HG03432 (cell line): ENCODE data around the gene UNC5A.

Experiments
- ATAC-seq: cut with Tn5 transposase; IDR thresholded peaks from one replicate; pipeline ENCODE4 v1.9.1; 2021; ENCODE audit warnings: mild to moderate bottlenecking, moderate library complexity; ENCODE audit not compliant: unreplicated experiment

UNC5A gene

DNA sequence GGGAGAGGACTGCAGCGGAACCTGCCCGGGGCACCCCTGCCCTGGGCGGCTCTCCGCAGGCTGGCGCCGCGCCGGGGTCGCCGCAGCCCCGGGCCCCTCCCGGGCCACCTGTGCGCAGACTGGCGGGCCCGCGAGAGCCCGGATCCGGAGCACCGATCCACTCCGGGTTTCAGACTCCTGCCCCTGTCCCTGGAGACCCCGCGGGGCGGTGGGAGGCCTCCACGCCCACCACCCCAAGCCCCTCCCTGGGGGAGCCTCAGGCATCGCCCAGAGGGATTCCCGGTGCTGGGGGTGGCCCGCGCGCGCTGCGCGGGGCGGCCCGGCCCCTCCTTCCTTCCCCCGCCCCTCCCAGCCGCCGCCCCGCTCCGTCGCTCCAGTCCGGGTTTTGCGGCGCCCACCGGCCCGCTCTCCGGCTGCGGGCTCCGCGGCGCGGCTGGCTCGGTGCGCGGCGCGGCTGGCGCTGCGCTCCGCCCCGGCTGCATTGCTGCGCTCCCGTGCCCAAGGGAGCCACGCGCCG, at the start of gene UNC5A:
Gene UNC5A, plus strand, starts transcription at position 479 of the 517 bp plus-strand sequence. CDS start 192 bp downstream, outside the sequence.
- ATAC-seq: no peak

GRCh38 chr5:176761755-176762154, 48.6 kb upstream of the UNC5A start:
- no peak for ATAC-seq

GRCh38 chr5:176762489-176762888, 47.9 kb upstream of the UNC5A start:
- no peak for ATAC-seq

- no peak for ATAC-seq
Measured at GRCh38 chr5:176765687-176766086, 44.7 kb upstream of the UNC5A start.

DNA sequence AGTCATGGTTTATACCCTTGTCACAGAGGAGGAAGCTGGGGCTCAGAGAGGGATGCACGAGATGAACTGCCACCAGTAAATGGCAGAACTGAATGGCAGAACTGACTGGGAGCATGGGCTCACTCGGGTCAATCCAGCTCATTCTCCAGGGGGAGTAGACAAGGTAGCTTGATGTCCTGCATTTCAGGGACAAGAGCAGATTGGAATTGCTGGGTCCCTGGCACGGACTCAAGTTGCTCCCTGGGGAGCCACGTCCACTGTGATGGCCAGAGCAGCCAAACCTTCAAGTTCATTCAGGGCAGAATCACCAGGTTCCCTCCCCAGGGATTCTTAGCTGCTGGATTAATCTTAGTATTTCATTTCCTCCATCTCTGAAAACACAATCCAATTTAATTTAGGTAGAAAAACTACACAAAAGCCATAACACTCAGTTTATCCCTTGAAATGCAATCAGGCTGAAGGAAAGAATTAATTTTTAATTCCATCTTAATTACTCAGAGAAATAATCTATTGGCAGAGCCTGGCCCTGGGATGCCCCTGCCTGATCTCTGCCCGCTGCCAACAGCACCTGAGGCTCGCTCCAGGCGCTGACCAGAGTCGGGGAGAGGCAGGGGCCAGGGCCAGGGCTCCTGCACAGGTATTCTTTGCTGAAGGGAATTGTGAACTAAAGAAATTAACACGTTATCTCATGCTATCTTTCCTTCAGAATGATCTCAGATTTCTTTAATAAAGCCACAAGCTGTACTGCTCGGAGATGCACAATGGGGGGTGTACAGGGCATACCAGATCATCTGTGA, 42.0 kb upstream of the UNC5A start:
- no peak for ATAC-seq

DNA sequence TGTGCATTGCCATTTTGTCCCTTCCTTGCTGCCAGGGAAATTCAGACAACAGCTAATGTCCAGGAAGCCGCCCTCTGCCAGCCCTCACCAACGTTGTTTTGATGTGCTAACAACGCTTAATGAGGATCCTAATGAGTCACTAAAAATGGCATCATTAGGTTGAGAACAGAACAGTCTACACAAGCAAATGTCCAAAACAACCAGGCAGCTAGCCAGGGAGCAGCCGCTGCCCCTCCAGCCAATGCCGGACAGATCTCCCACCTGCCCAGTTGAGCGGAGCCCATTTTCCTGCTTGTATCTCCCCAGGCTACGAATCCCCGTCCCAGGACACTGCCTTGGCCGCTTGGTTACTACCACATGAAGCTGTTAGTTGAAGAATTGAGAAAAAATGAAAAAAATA, 40.4 kb upstream of the UNC5A start:
- no peak for ATAC-seq

DNA sequence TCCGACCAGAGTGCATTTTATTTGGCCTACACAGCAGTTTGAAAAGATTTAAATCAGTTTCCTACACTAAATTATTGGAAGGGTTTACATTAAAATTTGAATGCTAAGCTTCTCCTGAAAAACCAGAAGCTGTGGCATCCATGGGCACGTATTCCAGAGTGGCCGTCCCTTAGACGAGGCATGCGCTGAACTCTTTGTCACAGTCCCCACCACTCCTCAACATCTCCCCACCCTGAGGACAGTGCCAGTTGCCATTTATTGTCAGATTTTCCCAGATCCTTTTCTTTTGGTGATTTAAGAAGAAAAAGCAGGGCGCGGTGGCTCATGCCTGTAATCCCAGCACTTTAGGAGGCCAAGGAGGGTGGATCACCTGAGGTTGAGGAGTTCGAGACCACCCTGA, 39.9 kb upstream of the UNC5A start:
- ATAC-seq: no peak

DNA sequence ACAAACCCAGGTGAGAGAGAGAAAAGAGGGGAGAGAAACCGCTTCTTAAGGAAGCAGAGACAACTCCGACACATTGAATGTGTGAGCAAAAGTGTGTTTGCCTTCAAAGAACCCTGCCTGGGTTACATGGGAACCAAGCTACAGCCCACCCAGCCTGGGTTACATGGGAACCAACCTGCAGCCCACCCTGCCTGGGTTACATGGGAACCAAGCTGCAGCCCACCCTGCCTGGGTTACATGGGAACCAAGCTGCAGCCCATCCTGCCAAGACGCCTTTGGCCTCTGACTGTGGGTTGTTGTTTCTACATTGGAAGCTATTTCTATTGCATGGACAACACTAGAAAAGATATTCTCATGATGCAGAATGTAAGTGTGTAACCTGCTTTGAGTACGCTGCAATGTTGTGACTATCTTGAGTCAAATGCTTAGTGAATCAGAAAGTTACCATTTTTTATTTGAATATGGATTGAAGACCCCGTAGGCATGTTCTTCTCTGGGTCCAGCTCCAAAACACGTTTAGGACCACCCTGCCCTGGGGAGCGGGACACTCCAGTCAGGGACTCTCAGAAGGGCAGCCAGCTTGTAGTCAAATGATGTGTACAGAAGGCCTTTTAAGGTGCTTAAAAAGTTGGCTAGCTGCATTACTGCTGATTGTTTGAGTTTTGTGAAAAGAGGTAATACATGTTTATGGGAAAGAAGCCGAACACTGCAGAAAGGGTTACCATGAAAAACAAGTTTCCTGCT, 39.1 kb upstream of the UNC5A start:
- ATAC-seq: no peak

- no peak for ATAC-seq
Measured at GRCh38 chr5:176772271-176773210, 37.8 kb upstream of the UNC5A start.

DNA sequence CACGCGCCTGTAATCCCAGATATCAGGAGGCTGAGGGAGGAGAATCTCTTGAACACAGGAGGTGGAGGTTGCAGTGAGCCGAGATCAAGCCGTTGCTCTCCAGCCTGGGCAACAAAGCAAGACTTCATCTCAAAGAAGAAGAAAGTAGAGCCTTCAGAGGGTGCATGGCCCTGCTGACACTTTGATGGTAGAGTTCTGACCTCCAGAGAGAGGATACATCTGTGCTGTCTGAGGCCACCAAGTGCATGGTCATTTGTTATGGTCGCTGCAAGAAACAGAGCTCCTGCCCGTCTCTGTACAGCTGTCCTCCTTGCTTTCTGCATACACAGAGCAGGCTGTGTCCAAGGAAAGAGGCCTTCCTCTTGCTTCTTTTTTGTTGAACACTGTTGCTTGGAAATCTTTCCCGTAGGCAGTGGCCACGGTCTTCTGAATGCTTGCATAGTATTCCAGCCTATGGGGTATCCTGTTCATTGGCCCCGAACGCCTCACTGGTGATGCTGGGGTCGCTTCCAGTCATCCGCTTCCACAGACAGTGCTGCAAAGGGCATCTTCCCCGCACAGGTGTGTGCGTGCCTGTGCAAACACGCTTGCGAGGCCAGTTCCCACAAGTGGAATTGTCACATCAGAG, 36.8 kb upstream of the UNC5A start:
- no peak for ATAC-seq

DNA sequence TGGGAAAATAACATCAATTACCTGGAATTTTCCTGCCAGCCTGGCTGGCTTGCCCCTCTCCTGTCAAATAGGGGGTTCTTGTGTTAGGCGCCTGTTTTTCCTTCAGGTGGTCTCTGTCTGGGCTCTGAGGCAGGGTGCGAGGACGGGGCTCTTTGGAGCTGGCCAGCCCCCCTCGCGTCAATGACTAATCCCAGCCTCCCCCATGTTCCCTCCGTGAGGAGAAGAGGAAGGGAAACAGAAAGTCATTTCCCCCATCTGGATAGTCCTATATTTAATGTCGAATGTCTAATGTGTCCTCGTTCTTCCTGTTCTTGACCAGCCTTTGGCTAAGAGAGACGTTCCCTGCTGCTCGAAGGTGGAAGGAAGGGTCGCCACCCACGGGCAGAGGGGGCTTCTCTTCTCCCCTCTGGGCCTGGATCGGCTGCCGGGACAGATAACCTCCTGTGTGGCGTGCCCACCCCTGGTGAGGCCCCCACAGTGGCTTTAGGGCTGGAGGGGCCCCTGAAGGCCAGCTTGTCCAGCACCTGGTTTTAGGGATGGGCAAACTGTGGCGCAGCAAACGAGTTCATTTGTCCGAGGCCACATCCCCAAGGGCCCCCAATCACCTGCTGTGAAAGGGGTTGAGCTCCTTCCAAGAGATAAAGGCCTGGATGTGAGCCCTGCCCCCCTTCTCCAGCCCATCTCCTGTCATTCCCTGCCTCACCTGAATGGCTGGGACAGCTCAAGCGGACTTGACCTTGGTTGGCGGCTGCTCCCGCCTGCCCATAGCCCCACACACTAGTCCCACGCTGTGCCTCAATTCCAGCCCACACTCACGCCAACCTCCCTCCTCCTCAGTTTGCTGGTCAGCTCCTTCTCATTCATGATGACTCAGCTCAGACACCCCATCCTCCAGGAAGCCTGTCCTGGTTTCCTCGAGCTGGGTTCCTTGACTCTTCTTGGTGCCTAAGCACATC, 35.9 kb upstream of the UNC5A start:
- ATAC-seq: no peak

DNA sequence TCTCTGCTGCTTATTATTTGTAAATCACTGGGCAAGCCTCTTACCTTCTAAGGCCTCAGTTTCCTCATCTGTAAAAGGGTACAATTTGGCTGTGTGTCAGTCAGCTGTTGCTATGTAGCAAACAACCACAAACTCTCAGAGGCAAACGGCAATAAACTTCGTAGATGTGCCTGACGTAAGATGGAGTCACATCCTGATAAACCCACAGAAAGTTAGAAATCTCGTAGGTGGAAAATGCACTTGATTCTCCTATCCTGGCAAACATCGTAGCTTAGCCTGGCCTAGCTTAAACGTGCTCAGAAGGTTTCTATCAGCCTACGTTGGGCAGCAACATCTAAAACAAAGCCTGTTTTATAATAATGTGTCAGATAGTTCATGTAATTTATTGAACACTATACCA, 35.0 kb upstream of the UNC5A start:
- ATAC-seq: no peak

- ATAC-seq: no peak
Measured at GRCh38 chr5:176776141-176776865, 34.1 kb upstream of the UNC5A start.

- no peak for ATAC-seq
Measured at GRCh38 chr5:176776916-176777315, 33.4 kb upstream of the UNC5A start.

- no peak for ATAC-seq
Measured at GRCh38 chr5:176778921-176779465, 31.4 kb upstream of the UNC5A start.

DNA sequence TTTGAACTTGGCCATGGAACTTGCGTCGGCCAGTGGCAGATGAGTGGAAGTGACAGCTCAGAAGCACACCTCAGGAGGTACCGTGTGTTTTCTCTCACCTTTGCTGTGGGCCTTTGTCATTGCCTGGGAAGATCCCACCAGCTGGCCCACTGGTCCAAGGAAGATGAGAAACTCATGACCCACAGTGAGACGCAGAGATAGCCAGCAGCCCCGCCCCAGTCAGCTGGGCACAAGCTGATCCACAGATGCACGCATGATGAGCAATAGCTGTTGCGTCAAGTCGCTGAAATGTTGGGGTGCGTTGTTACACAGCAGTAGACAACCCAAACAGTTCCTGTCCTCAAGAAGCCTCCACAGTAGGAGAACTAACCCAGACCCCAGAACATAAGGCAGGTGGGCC, 30.8 kb upstream of the UNC5A start:
- ATAC-seq: no peak

GRCh38 chr5:176780176-176781053, 29.9 kb upstream of the UNC5A start:
- ATAC-seq: no peak

- ATAC-seq: no peak
Measured at GRCh38 chr5:176781054-176781375, 29.3 kb upstream of the UNC5A start.
